ENCODE results near the gene SLC8A3. TPM values are rescaled to one million over a fixed set of nuclear protein-coding genes. Genes with fewer than 3 reads are reported as not detected.

Gene SLC8A3
- total and polyA plus RNA-seq, 2 of the 13 experiments (the other 11 are each of a cell fraction or from before 2014, with no cell fraction given), result 0.01 to 0.02 TPM

DNA sequence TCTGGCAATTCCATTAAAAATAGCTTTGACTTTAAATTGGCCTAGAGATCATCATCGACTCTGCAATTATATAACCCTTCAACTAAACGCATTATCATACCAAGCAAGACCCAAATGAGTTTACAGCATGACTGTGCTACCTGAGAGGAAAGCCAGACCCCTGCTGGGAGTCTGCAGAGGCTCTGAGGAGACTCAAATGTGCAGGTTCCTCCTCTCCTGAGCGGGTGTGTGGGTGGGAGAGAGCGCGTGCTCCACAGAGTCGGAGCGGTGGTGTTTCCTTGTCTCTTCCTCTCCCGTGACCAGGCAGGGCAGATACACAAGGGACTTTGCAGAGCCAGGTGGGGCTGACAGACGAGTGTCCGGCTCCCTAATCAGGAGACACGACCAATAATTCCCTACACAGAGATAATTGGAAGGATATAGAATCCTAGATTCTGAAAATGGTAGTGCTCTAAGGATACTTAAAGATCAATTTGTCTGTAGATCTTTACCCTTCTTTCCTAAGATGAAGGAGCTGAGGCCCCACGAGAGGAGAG lies 74.1 kb downstream of the SLC8A3 start:
- ChIA-PET CTCF (ENCODE audit: low intra/inter-chr PET ratio, low total read pairs) (no interaction called here), POLR2A (no interaction called here)
- DNase-seq (ENCODE audit: low spot score) (no peak), FAIRE-seq (no peak), ATAC-seq (no peak)
- Histone ChIP-seq H3K4me3 (replicated peaks in 1 of 3; ENCODE audit: insufficient read depth in 1 of 3, low read depth in 2 of 3, low read length in 3 of 3) (no peak overlapping the region), H3K9ac (ENCODE audit: insufficient read depth, low read depth, low read length) (no peak overlapping the region), H2AFZ (ENCODE audit: low read length) (no peak overlapping the region), H3K79me2 (ENCODE audit: insufficient read depth, low read length) (no peaks in the 10 kb centered on the region), H3K4me2 (ENCODE audit: low read depth, low read length) (no peak overlapping the region), H3K36me3 (replicated peaks in 1 of 2; ENCODE audit: control insufficient read depth in 1 of 2, insufficient read depth in 2 of 2, low read length in 2 of 2) (no peaks in the 10 kb centered on the region), H3K9me3 (ENCODE audit: low read length) (no peaks in the 10 kb centered on the region), H3K4me1 (ENCODE audit: insufficient read depth, low read length) (no peaks in the 10 kb centered on the region), H3K27me3 (ENCODE audit: control insufficient read depth in 1 of 2, insufficient read depth in 2 of 2, low read length in 2 of 2) (peaks cover 0 to 12% of the 10 kb centered on the region in 2 experiments; a peak in 1 of 5 replicates), H3K27ac (ENCODE audit: extremely low read length, insufficient read depth, low read length) (no peak overlapping the region), H4K20me1 (ENCODE audit: insufficient read depth, low read length) (no peaks in the 10 kb centered on the region)
- 44% methylated on average over 10 of the region's 12 CpGs for WGBS (ENCODE audit: low lambda C conversion rate)
- in situ Hi-C loops (cut with HindIII; ENCODE audit: extremely low pct_ligation_motif_present, low pct_unique_long_range_greater_than_20kb), result no loop called here
- intact Hi-C loops (cut with micrococcal nuclease; ENCODE audit: unreplicated experiment), result no loop called here
- no TSS peak for BruUV-seq (replicated peaks)
- TF ChIP-seq NCOA1 (CRISPR knock-in tag; IDR thresholded peaks at IDR 0.05) (no peak), ZNF652 (CRISPR knock-in tag; IDR thresholded peaks at IDR 0.05; ENCODE audit: borderline replicate concordance, low read depth) (no peak), ZNF383 (CRISPR knock-in tag; IDR thresholded peaks at IDR 0.05; ENCODE audit: borderline replicate concordance) (no peak), ZNF260 (CRISPR knock-in tag; IDR thresholded peaks at IDR 0.05; ENCODE audit: borderline replicate concordance, low read depth) (no peak), TARDBP (CRISPR knock-in tag; IDR thresholded peaks at IDR 0.05) (no peak), WIZ (CRISPR knock-in tag; IDR thresholded peaks at IDR 0.05) (no peak), ZSCAN30 (CRISPR knock-in tag; IDR thresholded peaks at IDR 0.05) (no peak), NFIC (IDR thresholded peaks at IDR 0.05; ENCODE audit: low read length) (no peak), ZNF550 (CRISPR knock-in tag; IDR thresholded peaks at IDR 0.05; ENCODE audit: borderline replicate concordance) (no peak), ZFP62 (CRISPR knock-in tag; IDR thresholded peaks at IDR 0.05) (no peak), TBP (CRISPR knock-in tag; IDR thresholded peaks at IDR 0.05) (no peak)
- TF ChIP-seq, protein P1, sequence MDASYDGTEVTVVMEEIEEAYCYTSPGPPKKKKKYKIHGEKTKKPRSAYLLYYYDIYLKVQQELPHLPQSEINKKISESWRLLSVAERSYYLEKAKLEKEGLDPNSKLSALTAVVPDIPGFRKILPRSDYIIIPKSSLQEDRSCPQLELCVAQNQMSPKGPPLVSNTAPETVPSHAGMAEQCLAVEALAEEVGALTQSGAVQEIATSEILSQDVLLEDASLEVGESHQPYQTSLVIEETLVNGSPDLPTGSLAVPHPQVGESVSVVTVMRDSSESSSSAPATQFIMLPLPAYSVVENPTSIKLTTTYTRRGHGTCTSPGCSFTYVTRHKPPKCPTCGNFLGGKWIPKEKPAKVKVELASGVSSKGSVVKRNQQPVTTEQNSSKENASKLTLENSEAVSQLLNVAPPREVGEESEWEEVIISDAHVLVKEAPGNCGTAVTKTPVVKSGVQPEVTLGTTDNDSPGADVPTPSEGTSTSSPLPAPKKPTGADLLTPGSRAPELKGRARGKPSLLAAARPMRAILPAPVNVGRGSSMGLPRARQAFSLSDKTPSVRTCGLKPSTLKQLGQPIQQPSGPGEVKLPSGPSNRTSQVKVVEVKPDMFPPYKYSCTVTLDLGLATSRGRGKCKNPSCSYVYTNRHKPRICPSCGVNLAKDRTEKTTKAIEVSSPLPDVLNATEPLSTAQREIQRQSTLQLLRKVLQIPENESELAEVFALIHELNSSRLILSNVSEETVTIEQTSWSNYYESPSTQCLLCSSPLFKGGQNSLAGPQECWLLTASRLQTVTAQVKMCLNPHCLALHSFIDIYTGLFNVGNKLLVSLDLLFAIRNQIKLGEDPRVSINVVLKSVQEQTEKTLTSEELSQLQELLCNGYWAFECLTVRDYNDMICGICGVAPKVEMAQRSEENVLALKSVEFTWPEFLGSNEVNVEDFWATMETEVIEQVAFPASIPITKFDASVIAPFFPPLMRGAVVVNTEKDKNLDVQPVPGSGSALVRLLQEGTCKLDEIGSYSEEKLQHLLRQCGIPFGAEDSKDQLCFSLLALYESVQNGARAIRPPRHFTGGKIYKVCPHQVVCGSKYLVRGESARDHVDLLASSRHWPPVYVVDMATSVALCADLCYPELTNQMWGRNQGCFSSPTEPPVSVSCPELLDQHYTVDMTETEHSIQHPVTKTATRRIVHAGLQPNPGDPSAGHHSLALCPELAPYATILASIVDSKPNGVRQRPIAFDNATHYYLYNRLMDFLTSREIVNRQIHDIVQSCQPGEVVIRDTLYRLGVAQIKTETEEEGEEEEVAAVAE (CRISPR knock-in tag; IDR thresholded peaks at IDR 0.05; ENCODE audit: borderline replicate concordance), result no peak
- TF ChIP-seq, protein P2, sequence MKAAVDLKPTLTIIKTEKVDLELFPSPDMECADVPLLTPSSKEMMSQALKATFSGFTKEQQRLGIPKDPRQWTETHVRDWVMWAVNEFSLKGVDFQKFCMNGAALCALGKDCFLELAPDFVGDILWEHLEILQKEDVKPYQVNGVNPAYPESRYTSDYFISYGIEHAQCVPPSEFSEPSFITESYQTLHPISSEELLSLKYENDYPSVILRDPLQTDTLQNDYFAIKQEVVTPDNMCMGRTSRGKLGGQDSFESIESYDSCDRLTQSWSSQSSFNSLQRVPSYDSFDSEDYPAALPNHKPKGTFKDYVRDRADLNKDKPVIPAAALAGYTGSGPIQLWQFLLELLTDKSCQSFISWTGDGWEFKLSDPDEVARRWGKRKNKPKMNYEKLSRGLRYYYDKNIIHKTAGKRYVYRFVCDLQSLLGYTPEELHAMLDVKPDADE (CRISPR knock-in tag; IDR thresholded peaks at IDR 0.05), result no peak
- TF ChIP-seq, protein P3, sequence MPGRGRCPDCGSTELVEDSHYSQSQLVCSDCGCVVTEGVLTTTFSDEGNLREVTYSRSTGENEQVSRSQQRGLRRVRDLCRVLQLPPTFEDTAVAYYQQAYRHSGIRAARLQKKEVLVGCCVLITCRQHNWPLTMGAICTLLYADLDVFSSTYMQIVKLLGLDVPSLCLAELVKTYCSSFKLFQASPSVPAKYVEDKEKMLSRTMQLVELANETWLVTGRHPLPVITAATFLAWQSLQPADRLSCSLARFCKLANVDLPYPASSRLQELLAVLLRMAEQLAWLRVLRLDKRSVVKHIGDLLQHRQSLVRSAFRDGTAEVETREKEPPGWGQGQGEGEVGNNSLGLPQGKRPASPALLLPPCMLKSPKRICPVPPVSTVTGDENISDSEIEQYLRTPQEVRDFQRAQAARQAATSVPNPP (CRISPR knock-in tag; IDR thresholded peaks at IDR 0.05), result no peak
- TF ChIP-seq, protein P4, sequence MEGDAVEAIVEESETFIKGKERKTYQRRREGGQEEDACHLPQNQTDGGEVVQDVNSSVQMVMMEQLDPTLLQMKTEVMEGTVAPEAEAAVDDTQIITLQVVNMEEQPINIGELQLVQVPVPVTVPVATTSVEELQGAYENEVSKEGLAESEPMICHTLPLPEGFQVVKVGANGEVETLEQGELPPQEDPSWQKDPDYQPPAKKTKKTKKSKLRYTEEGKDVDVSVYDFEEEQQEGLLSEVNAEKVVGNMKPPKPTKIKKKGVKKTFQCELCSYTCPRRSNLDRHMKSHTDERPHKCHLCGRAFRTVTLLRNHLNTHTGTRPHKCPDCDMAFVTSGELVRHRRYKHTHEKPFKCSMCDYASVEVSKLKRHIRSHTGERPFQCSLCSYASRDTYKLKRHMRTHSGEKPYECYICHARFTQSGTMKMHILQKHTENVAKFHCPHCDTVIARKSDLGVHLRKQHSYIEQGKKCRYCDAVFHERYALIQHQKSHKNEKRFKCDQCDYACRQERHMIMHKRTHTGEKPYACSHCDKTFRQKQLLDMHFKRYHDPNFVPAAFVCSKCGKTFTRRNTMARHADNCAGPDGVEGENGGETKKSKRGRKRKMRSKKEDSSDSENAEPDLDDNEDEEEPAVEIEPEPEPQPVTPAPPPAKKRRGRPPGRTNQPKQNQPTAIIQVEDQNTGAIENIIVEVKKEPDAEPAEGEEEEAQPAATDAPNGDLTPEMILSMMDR (CRISPR knock-in tag; IDR thresholded peaks at IDR 0.05), result no peak
- TF ChIP-seq, protein P5, sequence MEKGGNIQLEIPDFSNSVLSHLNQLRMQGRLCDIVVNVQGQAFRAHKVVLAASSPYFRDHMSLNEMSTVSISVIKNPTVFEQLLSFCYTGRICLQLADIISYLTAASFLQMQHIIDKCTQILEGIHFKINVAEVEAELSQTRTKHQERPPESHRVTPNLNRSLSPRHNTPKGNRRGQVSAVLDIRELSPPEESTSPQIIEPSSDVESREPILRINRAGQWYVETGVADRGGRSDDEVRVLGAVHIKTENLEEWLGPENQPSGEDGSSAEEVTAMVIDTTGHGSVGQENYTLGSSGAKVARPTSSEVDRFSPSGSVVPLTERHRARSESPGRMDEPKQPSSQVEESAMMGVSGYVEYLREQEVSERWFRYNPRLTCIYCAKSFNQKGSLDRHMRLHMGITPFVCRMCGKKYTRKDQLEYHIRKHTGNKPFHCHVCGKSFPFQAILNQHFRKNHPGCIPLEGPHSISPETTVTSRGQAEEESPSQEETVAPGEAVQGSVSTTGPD (CRISPR knock-in tag; IDR thresholded peaks at IDR 0.05), result no peak
